Astrocyte of the spinal cord (primary cell): ENCODE measurements around the gene SEMA6A.

Source experiments
- DNase-seq: peaks from one replicate; pipeline ENCODE4 v3.0.0; 2011; ENCODE audit warnings: low read depth, low spot score
- H3K4me3 ChIP-seq: 2 replicates; pipeline ENCODE4 v1.5.1; 2011; ENCODE audit warnings: low read depth, mild to moderate bottlenecking, low read length, moderate library complexity
- CTCF ChIP-seq: IDR thresholded peaks from 2 replicates; pipeline ENCODE4 v1.5.1; 2012; ENCODE audit warnings: low read depth, mild to moderate bottlenecking, low read length, inconsistent platforms
- in situ Hi-C: cut with HindIII; loops from 2 replicates; pipeline ENCODE4 v1.10.0; 2017; ENCODE audit warnings: low sequenced_read_pairs

SEMA6A gene

DNA sequence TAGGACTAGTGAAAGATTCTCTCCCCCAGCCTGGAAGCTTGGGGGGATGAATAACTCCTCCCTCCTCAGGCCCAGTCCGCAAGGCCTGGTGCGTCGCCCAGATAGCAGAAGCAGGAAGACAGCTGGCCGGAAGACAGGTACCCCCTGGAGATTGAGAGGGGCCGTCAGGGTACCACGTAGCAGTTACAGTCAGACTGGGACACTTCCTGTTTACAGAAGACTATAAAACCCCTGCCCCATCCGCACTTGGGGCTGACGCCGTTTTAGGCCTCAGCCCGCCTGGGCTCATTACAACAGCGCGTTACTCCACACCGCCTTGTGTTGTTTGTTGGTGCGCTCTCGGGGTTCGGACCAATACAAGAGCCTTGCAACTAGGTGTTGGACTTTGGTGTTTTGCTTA lies 15.4 kb downstream of the SEMA6A start:
- DNase-seq = no peak
- H3K4me3 ChIP-seq = no peak overlapping the region
- no peak for TF ChIP-seq CTCF
- in situ Hi-C loops = no loop called here

GRCh38 chr5:116557669-116558271 lies 16.9 kb downstream of the SEMA6A start:
- no peak overlapping the region for H3K4me3 ChIP-seq
- TF ChIP-seq CTCF = peak; percentile 70
- in situ Hi-C loops = no loop called here
- DNase-seq = peak; percentile 25

DNA sequence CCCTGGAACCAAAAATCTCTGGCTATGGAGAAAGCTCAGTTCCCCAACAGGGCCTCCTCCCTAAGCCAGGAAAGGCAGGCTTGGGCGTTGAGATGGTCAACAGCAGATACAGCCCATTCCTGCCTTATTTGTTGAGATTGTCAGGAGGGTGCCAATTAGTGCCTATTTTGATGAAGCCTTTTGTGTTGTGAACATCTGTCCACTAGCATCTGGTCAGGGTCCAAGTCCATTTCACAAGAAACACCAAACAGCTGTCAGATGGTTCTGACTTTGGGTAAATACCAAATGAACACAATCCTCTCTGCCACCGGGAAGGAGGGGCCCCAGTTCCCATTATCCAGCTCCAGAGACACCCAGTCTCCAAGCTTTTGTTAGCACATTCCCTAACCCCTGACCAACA lies 19.9 kb downstream of the SEMA6A start:
- DNase-seq = no peak
- H3K4me3 ChIP-seq = no peak overlapping the region
- in situ Hi-C loops = no loop called here
- no peak for TF ChIP-seq CTCF

GRCh38 chr5:116553366-116553765 lies 21.3 kb downstream of the SEMA6A start:
- DNase-seq = no peak
- no peak for TF ChIP-seq CTCF
- in situ Hi-C loops = no loop called here

GRCh38 chr5:116550082-116550481 lies 24.5 kb downstream of the SEMA6A start:
- H3K4me3 ChIP-seq = no peak overlapping the region
- no peak for TF ChIP-seq CTCF
- DNase-seq = no peak
- in situ Hi-C loops = no loop called here

More at GRCh38 chr5:116553366-116553765, 21.3 kb downstream of the SEMA6A start:
- H3K4me3 ChIP-seq = no peak overlapping the region

DNA sequence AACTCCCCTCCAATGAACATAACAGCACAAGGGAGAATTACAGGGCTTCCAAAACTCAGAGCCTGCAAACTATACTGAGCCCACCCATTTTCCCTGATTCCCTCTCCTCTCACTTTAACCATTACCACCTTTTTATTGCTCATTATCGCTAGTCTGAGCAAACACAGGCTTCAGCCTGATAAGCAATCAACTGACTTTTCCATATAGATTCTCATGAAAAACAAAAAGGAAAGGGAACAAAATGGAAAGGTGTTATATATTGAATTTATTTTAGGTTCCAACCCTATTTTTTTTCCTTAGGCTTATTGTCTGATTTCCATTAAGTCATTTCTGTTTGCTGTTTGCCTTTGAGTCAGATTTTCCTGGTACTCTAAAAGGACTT lies 27.9 kb downstream of the SEMA6A start:
- TF ChIP-seq CTCF = no peak
- in situ Hi-C loops = no loop called here

More for the DNA sequence above, 27.9 kb downstream of the SEMA6A start:
- no peak overlapping the region for H3K4me3 ChIP-seq
- no peak for DNase-seq
